AG09319 (cell line): Measurements from ENCODE around the gene PLCH2.
"Not testable (repeated sequence)": the region's sequence is repeated elsewhere in the genome, so short reads cannot be mapped to it uniquely, and the experiment has no call there.

Source experiments
- DNase-seq: peaks from one replicate; pipeline ENCODE4 v3.0.0-alpha.2; 2010; ENCODE audit warnings: low read depth; ENCODE audit errors: extremely low read depth
- TF ChIP-seq, protein P1 (sequence below): IDR thresholded peaks from 2 replicates; pipeline ENCODE4 v1.5.1; 2011; ENCODE audit warnings: low read depth, mild to moderate bottlenecking, inconsistent platforms, low read length, moderate library complexity

The PLCH2 gene

DNA sequence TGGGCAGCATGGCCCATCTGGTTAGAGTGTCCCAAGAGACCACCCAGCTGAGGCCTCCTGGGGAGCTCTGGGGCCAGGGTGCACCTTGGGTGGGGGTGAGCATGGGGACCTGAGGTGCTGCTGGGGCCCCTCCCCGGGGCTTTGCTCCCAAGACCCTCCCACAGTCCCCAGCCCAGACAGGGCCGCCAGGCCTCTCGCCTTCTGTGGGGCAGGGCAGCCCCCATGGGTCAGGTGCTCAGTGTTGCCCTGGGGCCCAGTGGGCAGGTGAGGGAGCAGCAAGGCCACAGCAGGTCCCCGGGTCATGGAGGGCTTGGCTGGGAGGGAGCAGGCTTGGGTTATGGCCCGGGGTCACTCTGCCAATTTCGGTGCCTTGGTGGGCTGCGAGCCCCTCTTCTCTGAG lies 39.2 kb upstream of the PLCH2 start:
- no peak for DNase-seq
- TF ChIP-seq, protein P1, sequence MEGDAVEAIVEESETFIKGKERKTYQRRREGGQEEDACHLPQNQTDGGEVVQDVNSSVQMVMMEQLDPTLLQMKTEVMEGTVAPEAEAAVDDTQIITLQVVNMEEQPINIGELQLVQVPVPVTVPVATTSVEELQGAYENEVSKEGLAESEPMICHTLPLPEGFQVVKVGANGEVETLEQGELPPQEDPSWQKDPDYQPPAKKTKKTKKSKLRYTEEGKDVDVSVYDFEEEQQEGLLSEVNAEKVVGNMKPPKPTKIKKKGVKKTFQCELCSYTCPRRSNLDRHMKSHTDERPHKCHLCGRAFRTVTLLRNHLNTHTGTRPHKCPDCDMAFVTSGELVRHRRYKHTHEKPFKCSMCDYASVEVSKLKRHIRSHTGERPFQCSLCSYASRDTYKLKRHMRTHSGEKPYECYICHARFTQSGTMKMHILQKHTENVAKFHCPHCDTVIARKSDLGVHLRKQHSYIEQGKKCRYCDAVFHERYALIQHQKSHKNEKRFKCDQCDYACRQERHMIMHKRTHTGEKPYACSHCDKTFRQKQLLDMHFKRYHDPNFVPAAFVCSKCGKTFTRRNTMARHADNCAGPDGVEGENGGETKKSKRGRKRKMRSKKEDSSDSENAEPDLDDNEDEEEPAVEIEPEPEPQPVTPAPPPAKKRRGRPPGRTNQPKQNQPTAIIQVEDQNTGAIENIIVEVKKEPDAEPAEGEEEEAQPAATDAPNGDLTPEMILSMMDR = no peak

DNA sequence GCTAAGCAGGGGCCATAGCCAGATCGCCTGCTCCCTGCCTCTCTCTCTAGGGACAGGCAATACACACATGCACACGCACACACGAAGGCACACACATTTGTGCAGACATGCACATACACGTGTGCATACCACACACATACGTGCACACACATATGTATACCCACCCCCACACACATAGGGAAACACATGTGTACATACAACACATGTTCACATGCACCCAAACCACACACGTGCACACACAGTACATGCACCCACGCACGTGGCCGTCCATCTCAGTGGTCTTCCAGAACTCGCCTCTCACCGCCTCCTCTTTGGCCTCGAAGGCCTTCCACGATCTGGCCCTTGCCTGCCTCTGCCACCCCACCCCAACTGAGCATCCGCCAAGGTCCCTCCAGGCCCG lies 38.5 kb upstream of the PLCH2 start:
- TF ChIP-seq, protein P1 = no peak
- no peak for DNase-seq

DNA sequence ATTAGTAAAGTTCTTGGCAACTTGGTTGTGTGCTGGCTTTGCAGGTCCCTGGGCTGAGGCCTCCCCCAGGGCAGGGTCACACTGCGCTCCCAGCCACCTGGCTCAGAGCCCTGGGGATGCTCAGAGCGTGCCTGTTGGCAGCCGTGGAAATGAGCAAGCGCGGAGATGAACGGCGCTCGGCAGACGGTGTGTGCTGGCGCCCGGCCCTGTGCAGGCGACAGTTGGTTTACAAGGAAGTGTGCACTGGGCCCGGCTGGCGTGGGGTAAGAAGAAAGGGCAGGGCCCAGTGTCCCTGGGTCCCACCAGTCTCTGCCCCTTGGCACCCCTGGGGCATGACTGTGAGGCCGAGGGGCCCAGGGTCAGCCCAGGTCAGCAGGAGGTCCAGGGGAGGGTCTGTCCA lies 38.1 kb upstream of the PLCH2 start:
- TF ChIP-seq, protein P1 = no peak
- DNase-seq = no peak

DNA sequence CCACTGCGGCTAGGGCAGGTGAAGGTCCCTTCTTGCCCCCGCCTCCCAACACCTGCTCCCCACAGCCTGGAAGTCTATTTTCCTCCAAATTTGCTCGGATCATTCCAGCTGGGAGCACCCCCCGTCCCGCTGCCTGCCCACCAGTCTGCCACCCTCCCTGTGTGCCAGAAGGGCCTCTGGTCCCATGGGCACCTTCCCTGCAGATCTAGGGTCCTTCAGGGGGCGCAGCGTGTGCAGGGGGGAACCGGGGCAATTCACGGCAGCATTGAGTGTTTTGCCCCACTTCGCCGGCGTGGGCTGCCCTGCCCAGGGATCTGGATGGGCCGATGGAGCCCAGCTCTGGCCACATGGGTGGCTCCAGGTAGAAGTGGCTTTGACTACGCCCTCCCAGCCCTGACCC lies 37.4 kb upstream of the PLCH2 start:
- TF ChIP-seq, protein P1 = no peak

DNA sequence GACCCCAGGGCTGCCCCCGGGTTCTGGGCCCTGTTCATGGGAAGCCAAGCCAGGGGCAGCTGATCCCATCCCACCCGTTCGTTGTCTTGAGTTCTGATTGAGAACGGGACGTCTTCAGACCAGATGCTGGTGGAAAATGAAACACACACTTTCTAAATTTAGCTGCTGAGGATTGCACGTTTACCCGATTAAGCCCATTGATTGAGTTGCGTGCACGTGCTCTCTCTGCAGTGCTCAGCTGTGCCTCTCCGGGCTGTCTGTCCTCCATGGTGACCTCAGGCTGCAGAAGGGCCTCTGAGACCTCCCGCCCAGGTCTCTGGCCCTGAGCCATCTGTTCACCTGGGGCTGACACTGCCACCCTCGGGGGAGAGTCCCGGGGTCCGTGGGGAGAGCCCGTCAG lies 36.7 kb upstream of the PLCH2 start:
- TF ChIP-seq, protein P1 = no peak
- no peak for DNase-seq

More for the DNA sequence above, 37.4 kb upstream of the PLCH2 start:
- no peak for DNase-seq

DNA sequence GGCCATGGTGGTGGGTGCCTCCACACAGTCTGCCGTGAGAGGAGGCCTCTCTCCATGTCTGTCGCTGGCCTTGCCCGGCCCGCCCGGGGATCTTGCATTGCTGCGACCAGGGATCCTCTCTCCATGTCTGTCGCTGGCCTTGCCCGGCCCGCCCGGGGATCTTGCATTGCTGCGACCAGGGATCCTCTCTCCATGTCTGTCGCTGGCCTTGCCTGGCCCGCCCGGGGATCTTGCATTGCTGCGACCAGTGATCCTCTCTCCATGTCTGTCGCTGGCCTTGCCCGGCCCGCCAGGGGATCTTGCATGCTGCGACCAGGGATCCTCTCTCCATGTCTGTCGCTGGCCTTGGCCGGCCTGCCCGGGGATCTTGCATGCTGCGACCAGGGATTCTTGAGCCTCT lies 35.7 kb upstream of the PLCH2 start:
- not testable (repeated sequence) for DNase-seq

DNA sequence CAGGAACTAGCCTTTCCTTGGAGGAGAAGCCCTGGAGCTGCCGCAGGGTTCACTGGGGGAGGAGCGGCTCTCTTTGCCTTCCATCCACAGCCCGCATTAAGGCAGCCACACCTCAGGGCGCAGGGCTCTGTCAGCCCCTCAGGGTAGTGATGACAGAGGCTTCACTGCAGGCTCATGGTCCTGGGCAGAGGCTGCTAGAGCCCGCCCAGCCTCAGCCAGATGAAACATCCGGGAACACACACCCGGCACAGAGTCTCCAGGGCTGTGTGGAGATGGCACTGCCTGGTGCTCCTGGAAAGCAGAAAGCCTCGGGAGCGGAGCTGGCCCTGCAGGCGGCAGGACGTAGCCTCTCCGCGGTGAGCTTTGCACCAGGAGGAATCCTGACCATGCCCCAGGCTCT lies 34.3 kb upstream of the PLCH2 start:
- no peak for DNase-seq
- TF ChIP-seq, protein P1 = no peak

DNA sequence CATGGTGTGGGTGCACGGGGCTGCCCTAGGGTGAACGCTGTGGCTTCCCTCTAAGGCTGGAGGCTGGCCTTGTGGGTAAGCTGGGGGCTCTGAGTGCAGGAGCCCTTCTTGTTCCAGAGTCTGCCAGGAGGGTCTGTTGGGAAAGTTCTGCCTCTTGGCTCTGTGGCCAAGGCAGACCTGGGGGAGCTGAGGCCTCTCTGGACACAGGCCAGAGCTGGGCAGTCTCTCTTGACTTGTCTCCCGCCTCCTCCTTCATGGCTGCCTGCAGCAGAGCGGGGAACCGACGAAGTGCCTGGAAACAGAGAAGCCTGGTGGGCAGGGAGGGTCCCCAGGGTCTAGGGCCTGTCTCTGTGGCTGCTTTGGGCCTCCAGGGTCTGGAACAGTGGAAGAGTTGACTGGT lies 33.4 kb upstream of the PLCH2 start:
- DNase-seq = no peak
- TF ChIP-seq, protein P1 = no peak
